Immature natural killer cell (primary cell): ENCODE measurements around the gene KCND1. TPM values are rescaled to one million over a fixed set of nuclear protein-coding genes. Genes with fewer than 3 reads are reported as not detected.

ENCODE experiments used
- DNase-seq, 3 donors: peaks; one replicate each; pipeline ENCODE4 v3.0.0; 2022; ENCODE audit warnings: mixed read lengths in 1 of 3
- H3K27ac Mint-ChIP-seq, 6 donors: one replicate each; pipeline ENCODE4 v1.8.0; 2020; ENCODE audit warnings: mixed read lengths in 6 of 6, mild to moderate bottlenecking in 5 of 6, inconsistent platforms in 4 of 6, moderate library complexity in 3 of 6
- H3K27me3 Mint-ChIP-seq, 3 donors: one replicate each; pipeline ENCODE4 v1.8.0; 2020 to 2021; ENCODE audit warnings: low read depth in 3 of 3, mild to moderate bottlenecking in 3 of 3, mixed read lengths in 3 of 3, moderate library complexity in 3 of 3, inconsistent platforms in 1 of 3
- H3K36me3 Mint-ChIP-seq, 3 donors: one replicate each; pipeline ENCODE4 v1.8.0; 2020; ENCODE audit warnings: mixed read lengths in 3 of 3, inconsistent platforms in 2 of 3, mild to moderate bottlenecking in 2 of 3
- H3K4me1 Mint-ChIP-seq, 2 donors: one replicate each; pipeline ENCODE4 v1.8.0; 2020; ENCODE audit warnings: inconsistent platforms in 2 of 2, mild to moderate bottlenecking in 2 of 2, mixed read lengths in 2 of 2, moderate library complexity in 1 of 2
- H3K4me3 Mint-ChIP-seq, 5 donors: one replicate each; pipeline ENCODE4 v1.8.0; 2020; ENCODE audit warnings: mild to moderate bottlenecking in 5 of 5, mixed read lengths in 5 of 5, inconsistent platforms in 3 of 5, moderate library complexity in 3 of 5
- H3K9me3 Mint-ChIP-seq, 6 donors: one replicate each; pipeline ENCODE4 v1.8.0; 2020; ENCODE audit warnings: mild to moderate bottlenecking in 6 of 6, mixed read lengths in 6 of 6, inconsistent platforms in 4 of 6, moderate library complexity in 3 of 6
- polyA plus RNA-seq, 3 donors: library from polyadenylated mRNA; unstranded; fragments of 300-500 nt; fragmentation: Illumina TruSeq; gene quantifications; one replicate each; pipeline ENCODE4 v1.2.3, GENCODE V29; 2021

The KCND1 gene
- polyA plus RNA-seq, 3 donors from 2014 or later: 0.12 TPM; not detected in 2

DNA sequence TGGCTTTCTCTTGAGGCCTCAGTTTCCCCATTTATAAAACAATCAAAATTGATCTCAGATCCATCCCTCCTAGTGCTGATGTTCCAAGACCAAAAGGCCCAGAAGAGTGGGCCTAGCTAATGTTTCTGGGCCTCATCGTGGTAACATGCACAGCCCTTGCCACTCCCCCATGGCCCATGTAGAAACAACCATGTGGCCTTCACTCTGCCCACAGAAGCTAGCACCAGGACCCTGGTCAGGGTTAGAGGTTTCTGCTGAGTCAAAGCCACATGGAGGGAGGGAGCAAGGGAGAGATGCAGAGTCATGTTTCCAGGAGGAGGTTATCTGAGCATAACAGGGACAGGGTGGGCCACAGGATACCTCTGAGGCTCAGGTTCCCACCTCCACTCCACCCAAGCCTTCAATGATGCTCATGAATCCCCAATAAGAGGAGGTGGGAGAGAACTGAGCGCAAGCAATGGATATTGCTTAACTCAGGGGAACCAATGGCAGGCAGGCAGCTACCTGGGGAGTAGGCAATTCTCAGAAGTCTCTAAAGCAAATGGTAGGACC, 31.2 kb downstream of the KCND1 start:
- Mint-ChIP-seq H3K27me3 (peaks cover 11 to 15% (median 12%) of the 10 kb centered on the region in 3 donors), H3K27ac (peak overlapping the region; percentile 81 to 99 (median 94)), H3K4me3 (peak overlapping the region; percentile 75 to 91 (median 82)), H3K9me3 (no peaks in the 10 kb centered on the region), H3K36me3 (peaks cover 0 to 8% (median under 1%) of the 10 kb centered on the region in 3 donors), H3K4me1 (peaks cover 81 to 89% of the 10 kb centered on the region in 2 donors)
- peak in 1 of 3 donors; percentile 26 for DNase-seq

DNA sequence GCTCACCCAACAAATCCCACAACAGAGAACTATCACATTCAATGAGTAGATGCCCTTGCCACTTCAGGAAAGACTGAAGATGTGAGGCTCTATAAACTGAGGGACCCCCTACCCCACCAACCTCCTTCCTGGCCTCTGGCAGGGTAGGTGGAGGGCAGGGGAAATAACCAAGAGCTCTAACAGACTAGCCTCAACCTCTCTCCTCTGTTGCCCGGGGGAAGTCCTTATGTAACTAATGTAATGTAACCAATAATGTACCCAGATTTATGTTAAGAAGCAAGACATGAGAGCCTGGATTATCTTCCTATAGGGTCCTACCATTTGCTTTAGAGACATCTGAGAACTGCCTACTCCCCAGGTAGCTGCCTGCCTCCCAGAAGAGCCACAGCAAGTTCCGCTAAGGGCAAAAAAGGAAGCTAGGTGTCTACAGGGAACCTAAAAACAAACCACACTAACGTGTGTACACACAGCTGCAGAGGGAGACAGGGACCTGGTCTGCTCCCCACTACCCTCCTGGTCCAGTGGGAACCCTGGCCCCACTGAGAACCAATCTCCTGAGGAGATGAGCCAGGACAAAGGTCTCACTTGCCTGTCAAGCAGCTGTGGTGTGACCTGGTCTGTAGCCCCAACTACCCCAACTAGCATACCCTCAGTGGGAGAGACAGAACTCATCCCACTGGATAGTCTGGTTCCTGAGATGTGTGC, 32.0 kb downstream of the KCND1 start:
- peak overlapping the region; percentile 75 to 91 (median 82) for H3K4me3 Mint-ChIP-seq
- H3K27me3 Mint-ChIP-seq: peaks cover 10 to 15% (median 11%) of the 10 kb centered on the region in 3 donors
- peaks cover 0 to 14% (median 4%) of the 10 kb centered on the region in 3 donors for H3K36me3 Mint-ChIP-seq
- peak in 2 of 3 donors; percentile 17 to 23 for DNase-seq
- peaks cover 89 to 97% of the 10 kb centered on the region in 2 donors for H3K4me1 Mint-ChIP-seq
- H3K9me3 Mint-ChIP-seq: no peaks in the 10 kb centered on the region
- peak overlapping the region; percentile 93 to 99 (median 95) for H3K27ac Mint-ChIP-seq

DNA sequence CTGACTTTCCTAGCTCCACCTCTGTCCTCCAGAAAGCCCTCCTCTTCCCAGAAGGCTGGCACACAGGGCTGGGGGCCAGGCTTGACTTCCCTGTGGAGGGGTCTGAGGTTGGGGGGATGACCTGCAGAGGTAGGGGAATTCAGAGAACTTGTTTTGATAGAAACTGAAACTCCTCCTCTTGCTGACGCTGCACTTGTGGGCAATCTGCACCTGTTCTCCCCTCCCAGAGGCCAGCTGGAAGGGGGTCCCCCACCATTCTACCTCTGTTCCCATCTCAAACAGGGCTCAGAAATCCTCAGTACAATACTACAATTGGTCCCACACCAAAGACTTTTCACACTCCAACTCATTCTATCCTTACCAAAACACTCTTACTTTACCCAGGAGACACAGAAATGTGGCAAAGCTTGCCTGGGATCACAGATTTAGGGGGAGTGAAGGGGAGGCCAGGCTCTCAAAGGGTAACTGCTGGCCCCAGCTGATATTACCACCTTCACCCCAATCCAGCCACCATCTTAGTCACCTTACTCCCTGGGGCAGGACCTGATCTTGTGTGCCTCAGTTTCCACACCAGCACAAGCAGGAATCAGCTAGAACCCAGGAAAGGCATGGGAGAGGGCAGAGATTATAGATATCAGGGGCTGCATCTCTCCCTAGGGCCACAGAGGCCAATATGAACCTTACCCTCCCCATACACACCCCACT, 32.8 kb downstream of the KCND1 start:
- peaks cover 2 to 20% (median 6%) of the 10 kb centered on the region in 3 donors for H3K36me3 Mint-ChIP-seq
- DNase-seq: peak; percentile 47 to 59 (median 51)
- peaks cover 10 to 15% (median 11%) of the 10 kb centered on the region in 3 donors for H3K27me3 Mint-ChIP-seq
- peak overlapping the region; percentile 93 to 99 (median 95) for H3K27ac Mint-ChIP-seq
- no peaks in the 10 kb centered on the region for H3K9me3 Mint-ChIP-seq
- H3K4me3 Mint-ChIP-seq: peak overlapping the region; percentile 75 to 91 (median 82)
- H3K4me1 Mint-ChIP-seq: peaks cover 93 to 99% of the 10 kb centered on the region in 2 donors

DNA sequence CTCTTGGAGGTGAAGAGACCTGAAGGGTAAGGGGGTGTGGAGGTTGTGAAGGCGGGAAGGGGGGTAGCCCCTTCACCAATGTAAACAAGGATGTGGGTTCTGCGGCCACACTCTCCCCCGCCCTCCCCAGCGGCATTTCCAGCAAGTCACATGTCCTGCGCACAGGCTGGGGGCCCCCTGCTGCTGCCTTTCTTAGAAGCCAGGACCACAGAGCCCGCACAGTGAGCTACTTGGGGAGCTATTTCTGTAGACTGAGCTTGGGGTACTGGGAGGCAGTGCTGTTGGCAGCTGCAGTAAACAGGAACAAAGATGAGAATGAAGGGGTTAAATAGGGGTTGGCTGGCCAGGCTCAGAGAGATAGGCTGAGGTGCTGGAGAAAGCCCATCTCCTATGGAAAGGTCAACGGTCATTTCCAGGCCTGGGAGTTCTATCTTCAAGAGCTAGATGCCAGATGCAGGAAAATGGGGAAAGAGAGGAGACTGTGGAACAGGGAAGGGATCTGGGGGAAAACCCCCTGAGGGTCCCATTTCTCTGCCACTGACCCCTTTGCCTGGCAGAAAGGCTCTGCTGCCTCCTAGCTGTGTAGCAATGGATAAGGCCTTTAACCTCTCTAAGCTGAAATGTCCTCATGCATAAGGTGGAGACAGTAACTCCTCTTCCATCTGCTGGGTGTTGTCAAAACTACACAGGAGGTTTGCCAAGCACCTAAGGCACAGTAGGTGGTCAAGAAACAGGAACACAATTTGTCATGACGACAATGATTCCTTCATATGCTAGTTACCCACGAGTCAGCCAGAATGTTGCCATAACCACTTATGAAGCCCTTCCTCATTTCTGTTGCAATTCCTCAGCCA, 34.4 kb downstream of the KCND1 start:
- Mint-ChIP-seq H3K9me3 (no peaks in the 10 kb centered on the region), H3K4me3 (peak overlapping the region; percentile 75 to 91 (median 82)), H3K36me3 (peaks cover 5 to 28% (median 12%) of the 10 kb centered on the region in 3 donors), H3K27ac (peak overlapping the region; percentile 93 to 99 (median 95)), H3K27me3 (peaks cover 7 to 16% (median 8%) of the 10 kb centered on the region in 3 donors), H3K4me1 (peaks cover 84 to 85% of the 10 kb centered on the region in 2 donors)
- DNase-seq: peak; percentile 90 to 92 (median 90)

DNA sequence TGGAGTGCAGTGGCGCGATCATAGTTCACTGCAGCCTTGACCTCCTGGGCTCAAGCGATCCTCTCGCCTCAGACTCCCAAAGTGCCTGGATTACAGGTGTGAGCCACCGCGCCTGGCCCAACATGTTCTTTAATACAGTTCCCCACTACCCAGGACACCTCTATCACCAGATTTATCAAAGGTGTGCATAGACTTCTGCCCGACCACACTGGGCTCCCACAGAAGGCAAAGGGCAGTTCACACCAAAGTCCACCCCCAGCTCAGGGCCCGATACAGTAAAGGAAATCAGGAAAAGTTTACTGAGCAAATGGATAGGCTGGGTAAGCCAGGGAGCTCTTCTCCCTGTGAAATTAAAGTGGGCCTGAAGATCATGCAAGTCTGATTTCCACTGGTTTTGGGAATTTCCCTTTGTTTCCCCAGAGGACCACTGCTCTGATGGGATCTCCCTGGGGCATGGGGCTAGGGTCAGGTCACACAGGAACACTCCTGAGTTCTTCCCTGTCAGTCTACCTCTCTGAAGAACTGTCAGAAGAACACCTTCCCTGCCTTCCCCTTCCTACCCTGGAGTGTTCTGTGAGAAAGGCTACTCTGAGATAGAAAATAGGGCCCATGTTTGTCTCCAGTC, 35.1 kb downstream of the KCND1 start:
- Mint-ChIP-seq H3K27ac (peak overlapping the region; percentile 93 to 99 (median 95)), H3K4me1 (peaks cover 77 to 78% of the 10 kb centered on the region in 2 donors), H3K36me3 (peaks cover 5 to 23% (median 12%) of the 10 kb centered on the region in 3 donors), H3K9me3 (no peaks in the 10 kb centered on the region), H3K4me3 (peak overlapping the region; percentile 75 to 91 (median 82)), H3K27me3 (peaks cover 7 to 16% (median 8%) of the 10 kb centered on the region in 3 donors)
- DNase-seq: no peak

- Mint-ChIP-seq H3K27ac (peak overlapping the region; percentile 59 to 79 (median 70)), H3K27me3 (peaks cover 7 to 16% (median 8%) of the 10 kb centered on the region in 3 donors), H3K36me3 (peaks cover 5 to 22% (median 12%) of the 10 kb centered on the region in 3 donors), H3K9me3 (no peaks in the 10 kb centered on the region), H3K4me3 (peak overlapping the region in 1 of 5 donors; percentile 56), H3K4me1 (peaks cover 66 to 67% of the 10 kb centered on the region in 2 donors)
- DNase-seq: no peak
Observed at GRCh38 chrX:48935301-48935670, 36.4 kb downstream of the KCND1 start.

GRCh38 chrX:48934581-48935300, 36.9 kb downstream of the KCND1 start:
- peaks cover 7 to 13% (median 8%) of the 10 kb centered on the region in 3 donors for H3K27me3 Mint-ChIP-seq
- H3K4me3 Mint-ChIP-seq: peak overlapping the region in 1 of 5 donors; percentile 56
- H3K27ac Mint-ChIP-seq: peak overlapping the region; percentile 59 to 79 (median 74)
- H3K4me1 Mint-ChIP-seq: peaks cover 61 to 63% of the 10 kb centered on the region in 2 donors
- H3K36me3 Mint-ChIP-seq: peaks cover 5 to 22% (median 12%) of the 10 kb centered on the region in 3 donors
- H3K9me3 Mint-ChIP-seq: no peaks in the 10 kb centered on the region
- DNase-seq: no peak

GRCh38 chrX:48933757-48934156, 37.9 kb downstream of the KCND1 start:
- DNase-seq: no peak
- H3K27me3 Mint-ChIP-seq: peaks cover 6 to 8% (median 7%) of the 10 kb centered on the region in 3 donors
- H3K36me3 Mint-ChIP-seq: peaks cover 5 to 22% (median 12%) of the 10 kb centered on the region in 3 donors
- peak overlapping the region in 5 of 6 donors; percentile 20 to 85 (median 51) for H3K27ac Mint-ChIP-seq
- H3K9me3 Mint-ChIP-seq: no peaks in the 10 kb centered on the region
- H3K4me3 Mint-ChIP-seq: no peak overlapping the region
- H3K4me1 Mint-ChIP-seq: peaks cover 52 to 53% of the 10 kb centered on the region in 2 donors

DNA sequence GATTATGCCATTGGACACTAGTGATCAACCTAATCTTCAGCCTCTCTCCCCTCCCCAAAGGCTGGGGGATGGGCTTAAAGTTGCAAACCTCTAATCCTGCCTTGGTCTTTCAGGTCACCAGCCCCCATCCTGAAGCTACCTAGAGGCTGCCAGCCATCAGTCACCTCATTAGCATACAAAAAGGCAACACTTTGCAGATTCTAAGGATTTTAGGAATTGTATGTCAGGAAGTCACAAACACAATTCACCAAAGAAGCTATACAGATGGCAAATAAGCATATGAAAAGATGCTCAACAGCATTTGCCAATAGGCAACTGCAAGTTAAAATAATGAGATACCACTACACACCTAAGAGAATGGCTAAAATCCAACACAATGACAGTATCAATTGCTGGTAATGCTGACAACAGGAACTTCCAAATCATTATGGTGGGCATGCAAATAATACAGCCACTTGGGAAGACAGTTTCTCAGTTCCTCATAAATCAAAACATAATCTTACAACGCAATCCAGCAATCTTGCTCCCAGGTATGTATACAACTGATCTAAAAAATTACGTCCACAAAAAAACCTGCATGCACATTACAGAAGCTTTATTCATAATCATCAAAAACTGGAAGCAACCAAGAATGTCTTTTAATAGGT, 43.8 kb downstream of the KCND1 start:
- Mint-ChIP-seq H3K4me3 (no peak overlapping the region), H3K4me1 (peaks cover 25 to 35% of the 10 kb centered on the region in 2 donors), H3K36me3 (peaks cover 0 to 7% (median 1%) of the 10 kb centered on the region in 3 donors), H3K27ac (no peak overlapping the region), H3K27me3 (peaks cover 0 to 9% (median 0%) of the 10 kb centered on the region in 3 donors), H3K9me3 (no peaks in the 10 kb centered on the region)
- DNase-seq: no peak

DNA sequence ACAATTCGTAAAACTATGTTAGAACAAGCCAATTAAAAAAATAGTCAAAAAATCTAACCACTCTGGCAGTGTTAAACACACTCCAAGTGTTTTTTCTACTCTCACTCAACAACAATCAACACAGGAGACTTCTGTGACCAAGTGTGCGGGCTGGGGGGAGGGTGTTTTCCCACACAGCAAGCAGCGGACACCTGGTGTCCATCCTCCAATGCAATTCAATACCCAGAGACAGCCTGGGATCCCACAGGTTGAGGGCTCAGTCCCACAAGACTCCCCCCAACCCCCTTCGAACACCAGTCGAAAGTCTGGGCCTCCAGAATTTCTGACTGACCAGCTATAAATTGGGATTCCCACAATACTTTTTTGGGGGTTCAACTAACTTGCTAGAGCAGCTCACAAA, 44.5 kb downstream of the KCND1 start:
- Mint-ChIP-seq H3K27ac (no peak overlapping the region), H3K4me3 (no peak overlapping the region), H3K36me3 (peaks cover 0 to 5% (median 0%) of the 10 kb centered on the region in 3 donors), H3K9me3 (no peaks in the 10 kb centered on the region), H3K4me1 (peaks cover 33 to 41% of the 10 kb centered on the region in 2 donors), H3K27me3 (peaks cover 0 to 9% (median 0%) of the 10 kb centered on the region in 3 donors)
- no peak for DNase-seq

DNA sequence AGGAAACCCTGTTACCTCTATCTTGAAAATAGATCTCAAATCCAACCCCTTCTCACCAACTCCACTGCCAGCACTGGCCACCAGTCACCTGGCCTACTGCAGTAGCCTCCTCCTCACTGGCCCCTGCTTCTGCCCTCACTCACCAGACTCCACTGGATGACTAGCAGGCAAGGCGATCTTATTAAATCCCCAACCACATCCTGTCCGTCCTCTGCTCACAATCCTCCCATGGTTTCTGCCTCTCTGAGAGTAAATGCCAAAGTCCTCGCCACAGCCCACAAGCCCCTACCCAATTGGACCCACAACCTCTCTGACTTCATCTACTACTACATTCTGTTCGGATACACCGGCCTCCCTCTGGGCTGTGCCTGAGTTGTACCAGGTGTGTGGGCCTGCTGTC, 47.4 kb downstream of the KCND1 start:
- Mint-ChIP-seq H3K27me3 (peaks cover 2 to 14% (median 3%) of the 10 kb centered on the region in 3 donors), H3K4me3 (peak overlapping the region; percentile 55 to 75 (median 68)), H3K36me3 (peaks cover 0 to 9% (median 3%) of the 10 kb centered on the region in 3 donors), H3K4me1 (peaks cover 61 to 64% of the 10 kb centered on the region in 2 donors), H3K9me3 (no peaks in the 10 kb centered on the region), H3K27ac (peak overlapping the region; percentile 57 to 94 (median 83))
- DNase-seq: peak; percentile 42 to 50 (median 49)
